ENCODE results near the gene MKKS. TPM values are rescaled to one million over a fixed set of nuclear protein-coding genes. Genes with fewer than 3 reads are reported as not detected.
"Not testable (repeated sequence)": the region's sequence is repeated elsewhere in the genome, so short reads cannot be mapped to it uniquely, and the experiment has no call there.

The MKKS gene
- total RNA-seq, 1 donor from 2014 or later, result 7.9 TPM

DNA sequence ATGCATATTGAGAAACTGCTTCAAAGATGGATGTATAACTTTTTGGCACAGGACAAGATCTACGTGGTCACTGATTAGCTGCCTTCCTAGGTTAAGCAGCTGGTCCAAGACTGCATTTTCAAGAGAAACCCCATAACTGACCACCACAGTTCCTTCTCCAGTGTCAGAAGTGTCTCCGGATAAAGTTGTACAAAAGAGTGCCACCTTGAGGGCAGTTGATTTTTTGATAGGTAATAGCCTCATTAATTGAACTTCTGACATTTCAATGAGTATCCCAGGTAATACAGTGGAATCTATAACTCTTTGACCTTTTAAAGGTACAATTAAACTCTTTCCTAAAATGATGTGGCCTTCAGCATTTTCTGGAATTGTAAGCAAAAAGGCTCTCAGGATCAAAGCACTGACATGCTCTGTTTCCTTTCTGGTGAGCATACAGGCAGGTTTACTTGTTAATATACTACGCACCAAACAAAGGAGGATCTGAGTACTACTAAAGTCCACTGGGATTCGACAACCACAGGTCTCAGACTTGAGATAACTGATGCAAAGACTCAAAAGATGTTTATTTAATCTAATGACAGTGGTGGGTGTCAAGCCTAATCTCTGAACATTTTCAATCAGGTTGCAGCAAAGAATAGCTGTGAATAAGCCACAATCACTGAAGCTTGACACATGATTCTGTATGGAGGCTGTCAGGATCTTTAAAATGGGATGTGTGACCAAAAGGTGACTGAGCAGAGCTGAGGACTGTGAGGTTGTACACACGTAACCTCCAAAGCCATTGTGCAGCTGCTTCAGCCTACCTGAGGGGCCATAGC, 21.2 kb downstream of the MKKS start:
- DNase-seq, result no peak

DNA sequence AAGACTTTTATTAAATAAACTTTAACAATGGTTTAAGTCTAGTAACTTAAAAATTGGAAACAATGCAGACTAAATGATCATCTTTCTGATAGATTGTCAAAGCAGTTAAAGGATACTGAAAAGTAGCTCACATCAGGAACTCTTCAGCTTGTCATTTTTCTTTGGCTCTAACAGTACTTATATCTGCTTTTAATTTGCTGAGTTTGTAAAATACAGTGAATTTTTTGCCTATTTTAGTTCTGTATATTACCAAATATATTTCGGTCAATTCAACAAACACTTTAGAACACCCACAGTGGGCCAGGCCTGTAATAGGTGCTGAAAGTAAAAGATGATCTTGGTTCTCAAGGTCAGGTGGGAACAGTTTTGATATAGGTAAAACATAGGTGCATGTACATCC, 22.3 kb downstream of the MKKS start:
- no peak for DNase-seq

DNA sequence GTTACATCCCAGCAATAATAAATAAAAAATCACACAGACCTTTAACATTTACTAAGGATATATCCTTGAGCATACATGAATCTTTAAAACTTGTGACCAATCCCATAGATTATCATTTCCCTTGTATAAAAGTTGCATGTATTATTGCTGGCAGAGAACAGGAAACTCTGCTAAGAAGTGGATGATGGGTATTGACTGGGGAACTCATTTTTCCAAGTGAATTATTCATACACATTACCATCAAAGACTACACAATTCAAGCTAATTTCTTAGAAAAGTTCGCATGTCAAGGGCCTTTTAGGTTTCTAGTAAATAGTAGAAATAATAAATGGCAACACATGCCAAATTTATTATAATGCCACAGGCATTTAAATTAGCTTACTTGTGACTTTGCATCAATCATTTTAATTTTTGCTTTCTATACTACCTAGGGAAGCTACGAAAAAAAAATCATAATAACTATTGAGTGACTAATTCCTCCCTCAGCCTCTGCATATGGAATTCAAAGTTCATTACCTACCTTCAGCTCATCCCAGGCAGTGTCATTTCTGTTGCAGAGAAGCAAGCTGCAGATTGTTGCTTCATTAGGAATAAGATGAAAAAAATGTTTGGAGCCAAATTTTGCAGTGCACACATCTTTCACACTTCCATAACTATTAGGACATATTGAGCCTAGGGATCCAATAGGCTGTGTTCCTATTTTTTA, 25.8 kb downstream of the MKKS start:
- no peak for DNase-seq

DNA sequence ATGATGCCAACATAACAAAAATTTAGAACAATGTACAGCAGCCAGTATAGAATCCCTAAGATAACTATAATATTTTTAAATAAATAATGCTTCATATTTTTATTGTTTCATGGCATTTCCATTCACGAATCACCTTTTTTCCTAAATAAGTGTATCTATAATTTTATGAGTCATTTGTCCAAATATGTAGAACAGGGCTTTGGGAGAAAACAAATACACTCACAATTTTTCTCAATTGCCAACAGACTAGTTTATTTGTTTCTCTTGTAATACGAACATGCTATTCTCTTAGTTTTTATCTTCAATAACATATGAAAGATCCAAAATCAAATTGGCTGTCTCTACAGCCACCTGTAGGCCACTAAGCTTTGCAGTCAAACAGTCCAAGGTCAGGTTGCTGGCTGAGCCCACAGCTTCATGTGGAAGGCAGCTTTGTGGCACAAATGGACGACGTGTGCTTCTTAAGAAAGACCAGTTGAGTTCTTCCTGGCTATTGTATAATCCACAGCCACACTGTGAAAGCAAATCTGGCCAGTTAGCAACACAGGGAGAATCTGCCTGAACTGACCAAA, 29.0 kb downstream of the MKKS start:
- no peak for DNase-seq

DNA sequence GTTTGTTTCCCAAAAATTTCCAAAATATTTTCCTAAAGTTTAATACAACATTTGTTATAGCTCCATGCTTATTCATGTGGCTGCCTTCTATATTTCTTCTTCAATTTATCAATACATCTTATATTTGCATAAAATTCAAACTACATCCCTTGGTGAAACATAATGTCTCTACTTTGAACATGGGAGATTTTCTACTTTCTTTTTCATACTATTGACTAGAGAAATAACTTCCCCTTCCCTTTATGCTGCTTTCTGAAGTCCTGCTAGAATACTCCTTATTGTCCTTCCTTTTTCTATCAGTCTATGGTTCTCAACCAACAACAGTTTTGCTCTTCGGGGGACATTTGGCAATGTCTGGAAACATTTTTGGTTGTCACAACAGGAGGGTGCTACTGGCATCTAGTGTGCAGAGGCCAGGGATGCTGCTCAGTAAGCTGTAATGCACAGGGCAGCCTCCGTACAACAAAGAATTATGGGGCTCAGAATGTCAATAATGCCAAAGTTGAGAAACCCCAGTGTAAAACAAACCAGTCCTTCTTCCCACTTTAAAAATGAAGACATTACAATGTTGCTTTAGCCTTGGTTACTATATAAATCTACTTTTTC, 29.9 kb downstream of the MKKS start:
- DNase-seq, result no peak

DNA sequence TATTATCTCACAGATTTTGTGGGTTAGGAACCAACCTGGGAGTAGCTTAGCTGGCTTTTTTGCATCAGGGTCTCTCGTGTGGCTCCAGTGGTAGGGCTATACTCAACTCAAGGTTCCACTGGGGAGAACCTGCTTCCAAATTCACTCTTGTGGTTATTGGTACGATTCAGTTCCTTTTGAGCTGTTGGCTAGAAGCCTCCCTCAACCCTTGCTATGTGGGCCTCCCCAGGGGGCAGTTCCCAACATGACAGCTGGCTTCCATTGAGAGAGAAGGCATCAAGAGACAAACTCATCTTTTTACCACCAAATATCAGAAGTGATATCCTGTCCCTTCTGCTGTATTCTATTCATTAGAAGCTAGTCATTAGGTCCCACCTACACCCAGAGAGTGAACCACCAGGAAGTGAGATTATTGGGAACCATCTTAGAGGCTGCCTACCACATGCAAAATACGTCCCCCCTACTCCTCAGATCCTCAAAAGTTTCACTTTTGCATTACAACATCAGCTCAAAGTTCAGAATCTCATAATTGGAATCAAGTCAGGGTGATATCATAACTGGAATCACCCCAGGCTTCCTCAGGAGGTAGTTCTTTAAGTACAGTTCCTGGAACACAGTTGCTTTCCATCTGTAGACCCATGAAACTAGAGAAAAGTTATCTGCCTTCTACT, 30.9 kb downstream of the MKKS start:
- no peak for DNase-seq

DNA sequence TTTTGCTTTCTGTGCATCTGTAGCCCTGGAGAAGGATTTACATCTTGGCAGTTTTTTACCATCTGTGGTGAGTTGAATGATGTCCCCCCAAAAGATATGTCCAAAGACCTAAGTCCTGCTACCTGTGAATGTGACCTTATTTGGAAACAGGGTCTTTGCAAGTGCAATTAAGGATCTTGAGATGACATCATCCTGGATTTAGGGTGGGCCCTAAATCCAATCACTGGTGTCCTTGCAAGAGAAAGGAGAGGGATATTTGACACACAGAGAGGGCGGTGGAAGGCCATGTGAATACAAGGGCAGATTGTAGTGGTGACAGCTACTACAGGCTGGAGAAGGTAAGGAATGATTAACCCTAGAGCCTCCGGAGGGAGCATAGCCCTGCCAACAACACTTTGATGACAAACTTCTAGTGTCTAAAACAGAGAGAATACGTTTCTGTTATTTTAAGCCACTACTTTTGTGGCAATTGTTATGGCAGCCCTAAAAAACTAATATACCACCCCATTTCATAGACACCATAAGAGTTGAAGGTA, 35.1 kb downstream of the MKKS start:
- DNase-seq, result no peak

DNA sequence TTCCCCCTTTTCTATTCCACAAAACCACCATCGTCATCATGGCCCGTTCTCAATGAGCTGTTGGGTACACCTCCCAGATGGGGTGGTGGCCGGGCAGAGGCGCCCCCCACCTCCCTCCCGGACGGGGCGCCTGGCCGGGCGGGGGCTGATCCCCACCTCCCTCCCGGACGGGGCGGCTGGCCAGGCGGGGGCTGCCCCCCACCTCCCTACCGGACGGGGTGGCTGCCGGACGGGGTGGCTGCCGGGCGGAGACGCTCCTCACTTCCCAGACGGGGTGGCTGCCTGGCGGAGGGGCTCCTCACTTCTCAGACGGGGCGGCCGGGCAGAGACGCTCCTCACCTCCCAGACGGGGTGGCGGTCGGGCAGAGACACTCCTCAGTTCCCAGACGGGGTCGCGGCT, 39.3 kb downstream of the MKKS start:
- not testable (repeated sequence) for DNase-seq

DNA sequence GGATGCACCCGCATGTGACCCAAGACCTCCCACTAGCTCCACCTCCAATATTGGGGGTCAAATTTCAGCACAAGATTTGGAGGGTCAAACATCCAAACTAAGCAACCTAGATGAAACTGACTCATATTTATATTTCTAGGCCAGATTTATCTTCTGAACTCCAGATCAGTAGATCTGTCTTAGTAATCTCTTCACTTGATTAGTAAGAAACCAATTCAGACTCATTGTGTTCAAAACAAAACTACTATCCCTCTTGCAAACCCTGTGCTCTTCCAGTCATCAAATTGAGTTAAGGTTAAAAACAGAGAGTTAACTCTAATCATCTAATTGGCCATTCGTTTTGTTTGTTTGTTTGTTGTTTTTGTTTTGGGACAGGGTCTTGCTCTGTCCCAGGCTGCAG, 43.3 kb downstream of the MKKS start:
- no peak for DNase-seq

DNA sequence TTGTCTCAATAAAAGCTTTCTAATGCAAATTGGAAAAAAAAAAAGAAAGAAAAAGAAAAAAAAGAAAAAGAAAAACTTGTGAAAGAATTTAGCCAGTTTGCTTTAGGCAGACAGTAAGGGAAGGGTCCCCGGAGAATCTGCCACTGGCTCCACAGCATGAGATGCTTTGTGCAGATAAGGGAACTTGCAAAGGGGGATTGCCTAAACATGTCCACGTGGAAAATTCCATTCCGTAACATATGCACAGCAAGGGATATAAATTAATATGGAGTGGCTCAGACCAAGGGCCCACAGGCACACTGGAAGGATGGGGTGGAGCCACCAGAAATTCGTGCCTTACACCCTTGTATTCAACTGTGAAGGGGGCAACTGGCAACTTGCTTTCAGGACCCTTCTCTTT, 45.4 kb downstream of the MKKS start:
- DNase-seq, result no peak

DNA sequence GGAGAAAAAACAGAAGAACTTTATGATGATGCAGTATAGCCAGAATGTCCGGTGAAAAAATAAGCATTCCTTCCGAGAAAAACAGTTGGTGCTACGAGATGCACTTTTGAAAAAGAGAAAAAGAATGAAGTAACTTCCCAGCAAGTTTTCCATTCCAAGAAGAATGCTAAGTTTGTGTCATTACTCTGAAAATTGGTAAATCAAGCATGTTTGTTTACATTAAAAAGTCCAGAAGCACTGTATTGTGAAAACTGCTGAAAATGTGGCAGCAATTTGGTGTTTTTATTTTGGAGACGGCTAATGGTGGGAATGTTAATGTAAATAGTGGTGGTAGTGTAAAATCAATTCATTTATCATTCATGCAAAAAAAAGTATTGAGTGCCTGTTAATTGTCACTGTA, 46.3 kb downstream of the MKKS start:
- DNase-seq, result no peak

DNA sequence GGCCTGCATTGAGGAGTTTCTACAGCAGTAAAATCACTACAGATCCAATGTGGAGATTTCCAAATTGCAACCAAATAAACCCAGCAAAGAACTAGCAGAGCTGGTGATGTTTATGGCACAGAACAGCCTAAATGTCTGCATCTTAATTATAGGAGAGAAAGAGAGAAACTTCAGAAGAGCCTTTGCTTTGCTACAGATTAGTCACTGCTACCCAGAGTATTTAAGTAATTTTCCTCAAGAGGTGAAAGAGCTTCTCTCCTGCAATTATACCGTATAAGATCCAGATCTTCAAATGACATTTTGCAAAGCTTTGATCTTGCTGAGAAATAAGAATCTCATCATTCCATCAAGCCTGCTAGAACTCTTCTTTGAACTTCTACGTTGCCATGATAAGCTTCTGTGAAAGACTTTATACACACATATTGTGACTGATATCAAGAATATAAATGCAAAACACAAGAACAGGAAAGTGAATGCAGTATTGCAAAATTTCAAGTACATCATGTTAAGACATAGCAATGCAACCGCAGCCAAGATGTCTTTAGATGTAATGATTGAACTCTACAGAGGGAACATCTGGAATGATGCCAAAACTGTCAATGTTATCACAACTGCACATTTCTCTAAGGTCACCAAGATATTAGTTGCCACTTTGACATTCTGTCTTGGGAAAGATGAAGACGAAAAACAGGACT, 48.0 kb downstream of the MKKS start:
- no peak for DNase-seq

DNA sequence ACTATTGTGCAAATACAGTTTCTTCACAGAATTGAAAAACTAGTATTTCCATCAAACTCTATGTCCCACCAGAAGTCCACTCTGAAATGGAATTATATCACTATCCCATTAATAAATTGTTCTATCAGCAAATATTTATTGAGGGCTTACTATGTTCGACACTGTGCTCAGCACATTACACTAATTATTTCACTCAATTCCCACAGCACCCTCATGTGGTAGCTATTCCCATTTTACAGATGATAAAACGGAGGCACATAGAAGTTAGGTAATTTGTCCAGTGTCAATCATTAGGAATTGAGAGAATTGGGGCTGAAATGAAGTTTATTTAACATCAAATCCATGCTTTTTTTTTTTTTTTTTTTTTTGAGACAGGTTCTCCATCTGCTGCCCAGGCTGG, 52.5 kb downstream of the MKKS start:
- no peak for DNase-seq

DNA sequence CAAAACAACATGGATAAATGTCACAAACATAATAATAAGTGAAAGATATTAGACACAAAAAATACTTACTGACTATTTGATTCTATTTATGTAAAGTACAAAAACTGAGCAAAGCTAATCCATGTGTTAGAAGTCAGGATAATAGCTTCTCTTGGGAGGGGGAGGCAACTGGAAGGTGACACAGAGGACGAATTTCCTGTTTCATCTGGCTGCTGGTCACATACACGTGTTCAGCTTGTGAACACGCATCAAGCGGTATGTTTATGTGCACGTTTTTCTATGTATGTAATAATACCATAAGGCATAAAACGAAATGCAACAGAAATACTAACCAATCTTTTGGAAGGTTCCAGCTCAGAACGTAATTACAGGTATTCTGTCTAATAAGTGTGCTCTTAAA, 54.3 kb downstream of the MKKS start:
- DNase-seq, result no peak

DNA sequence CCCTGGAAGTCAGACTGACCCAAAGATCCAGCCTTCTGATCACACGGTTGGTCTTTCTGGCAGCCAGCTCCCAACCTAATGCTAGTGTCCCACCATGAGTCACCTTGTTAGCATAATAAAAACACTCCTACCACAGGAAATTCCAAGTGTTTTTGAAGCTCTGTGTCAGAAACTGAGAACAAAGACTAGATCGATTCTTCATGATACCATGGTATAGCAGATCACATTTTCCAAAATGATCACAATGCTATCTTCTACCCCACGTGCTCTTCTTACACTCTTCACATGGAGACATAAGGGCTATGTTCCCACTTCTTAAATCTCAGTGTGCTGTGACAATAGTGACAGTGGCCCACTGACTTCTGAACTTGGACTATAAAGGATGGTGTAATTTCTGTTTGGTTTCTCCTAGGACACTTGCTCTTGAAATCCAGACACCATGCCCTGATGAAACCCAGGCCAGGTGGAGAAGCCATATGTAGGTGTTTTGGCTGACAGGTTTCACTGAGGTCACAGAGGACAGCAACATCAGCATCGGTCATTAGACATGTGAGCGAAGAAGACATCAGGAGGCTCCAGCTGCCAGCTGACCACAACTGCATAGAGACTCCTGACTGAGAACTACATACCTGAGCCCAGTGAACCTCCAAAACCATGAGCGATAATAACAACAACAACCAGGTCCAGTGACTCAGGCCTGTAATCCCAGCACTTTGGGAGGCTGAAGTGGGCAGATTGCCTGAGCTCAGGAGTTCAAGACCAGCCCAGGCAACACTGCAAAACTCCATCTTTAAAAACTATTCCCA, 57.5 kb downstream of the MKKS start:
- DNase-seq, result no peak

DNA sequence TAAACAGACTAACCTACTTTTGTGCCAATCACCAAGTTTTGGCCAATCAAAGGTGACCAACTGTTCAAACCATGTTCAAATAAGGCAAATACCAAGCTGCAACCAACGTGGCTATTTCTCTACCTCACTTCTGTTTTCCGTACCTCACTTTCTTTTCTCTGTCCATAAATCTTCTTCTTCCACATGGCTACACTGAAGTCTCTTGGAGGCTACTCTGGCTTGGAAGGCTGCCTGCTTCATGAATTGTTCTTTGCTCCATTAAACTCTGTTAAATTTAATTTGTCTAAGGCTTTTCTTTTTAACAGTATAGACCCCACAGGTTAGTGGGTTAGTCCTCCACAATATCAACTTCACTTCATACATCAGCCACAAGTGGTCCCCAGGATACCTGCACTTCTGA, 58.8 kb downstream of the MKKS start:
- DNase-seq, result no peak

DNA sequence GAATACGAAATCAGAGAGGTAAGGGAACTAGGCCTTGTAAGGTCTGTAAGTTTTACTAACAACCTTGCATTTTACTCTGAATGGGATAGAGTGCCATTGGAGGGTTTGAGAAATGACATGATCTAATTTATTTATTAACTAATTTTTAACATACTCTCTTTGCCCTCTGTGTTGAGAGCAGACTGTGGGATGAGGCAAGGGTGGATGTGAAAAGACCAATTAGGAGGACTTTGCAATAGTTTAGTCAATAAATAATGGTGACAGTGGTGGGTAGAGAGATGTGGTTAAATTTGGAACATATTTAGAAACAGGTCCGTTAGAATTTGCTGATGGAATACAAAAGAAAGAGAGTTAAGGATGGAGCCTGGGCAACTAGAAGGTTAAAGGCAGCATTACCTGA, 60.0 kb downstream of the MKKS start:
- DNase-seq, result no peak

DNA sequence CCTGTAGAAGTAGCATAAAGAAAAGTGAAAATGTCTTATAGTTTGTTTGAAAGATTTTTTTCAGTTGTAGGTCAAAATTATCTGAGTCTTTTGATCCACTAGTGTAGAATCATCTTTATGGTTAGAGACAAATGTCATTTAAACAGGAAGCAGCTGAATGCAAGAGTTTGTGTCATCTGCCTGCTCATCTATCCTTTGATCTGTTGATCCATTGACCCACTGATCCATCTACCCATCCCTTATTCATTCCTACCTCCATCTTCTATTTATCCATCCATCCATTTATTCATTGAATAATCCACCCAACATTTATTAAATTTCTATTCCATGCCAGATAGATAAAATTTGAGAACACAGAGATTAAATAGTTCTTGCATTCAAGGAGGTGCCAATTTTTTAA, 62.6 kb downstream of the MKKS start:
- DNase-seq, result no peak

DNA sequence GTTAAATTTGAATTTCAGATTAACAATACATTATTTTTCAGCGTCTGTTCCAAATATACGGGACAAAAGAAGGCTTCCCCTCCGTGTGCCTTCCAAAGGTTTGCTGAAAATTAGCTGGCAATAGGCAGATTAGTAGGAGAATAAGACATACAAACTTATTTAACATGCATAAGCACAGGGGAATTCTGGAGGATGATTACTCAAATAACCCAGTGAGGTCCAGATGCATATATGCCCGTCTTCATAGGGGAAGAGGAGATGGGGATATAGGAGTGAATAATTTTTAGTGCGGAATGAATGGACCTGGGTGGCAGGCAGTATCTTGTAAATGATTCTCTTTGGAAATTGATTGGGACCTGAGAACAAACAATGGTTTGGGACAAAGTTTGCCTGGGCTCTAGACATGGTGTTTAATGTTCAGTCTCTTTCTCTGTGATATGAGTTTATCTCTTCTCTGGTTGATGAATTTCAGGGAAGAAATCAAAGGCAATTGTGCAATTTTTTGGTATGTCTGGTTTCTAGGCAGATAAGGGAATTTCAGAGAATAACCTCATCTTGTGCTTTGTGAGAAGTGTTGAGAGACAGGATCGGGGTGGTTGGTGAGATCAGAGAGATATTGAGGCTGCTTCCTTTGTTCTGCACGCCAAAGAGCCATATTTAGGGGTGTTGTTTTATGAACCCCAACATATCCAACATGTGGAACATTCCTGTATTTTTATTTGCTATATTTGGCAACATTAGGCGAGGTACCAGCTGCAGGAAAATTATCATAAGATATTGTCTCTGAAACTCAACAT, 63.7 kb downstream of the MKKS start:
- DNase-seq, result no peak

DNA sequence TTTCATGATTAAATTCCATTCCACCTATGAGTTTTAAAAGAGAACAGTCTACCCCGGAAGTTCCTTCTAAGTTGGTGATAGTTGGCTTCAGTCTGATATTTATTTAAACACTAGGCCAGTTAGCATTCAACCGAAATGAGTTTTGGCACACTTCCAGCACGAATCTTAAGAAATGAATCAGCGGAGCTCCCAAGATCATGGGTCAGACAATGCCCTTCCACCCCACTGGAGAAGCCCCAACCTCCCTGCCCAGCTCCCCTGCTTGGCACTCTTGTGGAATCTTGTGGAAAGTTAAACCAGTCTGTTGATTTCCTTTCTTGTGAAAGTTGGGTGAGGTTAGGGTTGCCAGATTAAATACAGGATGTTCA, 64.3 kb downstream of the MKKS start:
- DNase-seq, result no peak

Data from skin of body (tissue), 2 donors.